HepG2 (cell line): ENCODE data around the gene BCLAF1. TPM values are rescaled to one million over a fixed set of nuclear protein-coding genes. Genes with fewer than 3 reads are reported as not detected.

Experiments used
- AGO2 ChIP-seq: fragments of 200-400 bp; formaldehyde crosslinking; optimal IDR thresholded peaks from 2 replicates; pipeline ENCODE3; 2017; ENCODE audit warnings: mild to moderate bottlenecking, low read depth, low read length, moderate library complexity
- ELF1 ChIP-seq: sonication (generic); formaldehyde crosslinking; IDR thresholded peaks from 2 replicates; pipeline ENCODE4 v1.4.0; 2020; ENCODE audit warnings: missing genetic modification reagents
- FIP1L1 ChIP-seq: fragments of 200-400 bp; formaldehyde crosslinking; IDR thresholded peaks from 2 replicates; pipeline ENCODE4 v1.6.1; 2018; ENCODE audit warnings: low read depth, mild to moderate bottlenecking, low read length, moderate library complexity, borderline replicate concordance; ENCODE audit not compliant: insufficient read depth
- NRL ChIP-seq: sonication (generic); formaldehyde crosslinking; IDR thresholded peaks from 2 replicates; pipeline ENCODE4 v1.5.0; 2020; ENCODE audit warnings: missing genetic modification reagents, mild to moderate bottlenecking, moderate library complexity, borderline replicate concordance
- PLRG1 ChIP-seq: fragments of 450-650 bp; conservative IDR thresholded peaks from 2 replicates; pipeline ENCODE4 v1.6.1; 2016
- SMARCC2 ChIP-seq: fragments of 450-650 bp; IDR thresholded peaks from 2 replicates; pipeline ENCODE4 v1.6.1; 2017; ENCODE audit warnings: antibody characterized with exemption, mild to moderate bottlenecking
- SSRP1 ChIP-seq: IDR thresholded peaks from 2 replicates; pipeline ENCODE4 v1.6.1; 2016; ENCODE audit warnings: control low read depth
- TCF7 ChIP-seq: sonication (generic); IDR thresholded peaks from 2 replicates; pipeline ENCODE4 v1.6.1; 2016; ENCODE audit warnings: antibody characterized with exemption, low read depth
- ZNF543 ChIP-seq: sonication (generic); formaldehyde crosslinking; IDR thresholded peaks from 2 replicates; pipeline ENCODE4 v1.4.0; 2020; ENCODE audit warnings: mild to moderate bottlenecking, missing genetic modification reagents
- polyA plus RNA-seq, 8 experiments: library from polyadenylated mRNA; depleted of rRNA in 3 of 8; stranded (reverse) in 7 of 8; unstranded in 1 of 8; fragments of >200 nt; fragmentation: Illumina TruSeq in 4 of 8; extraction: Trizol in 4 of 8; gene quantifications; 2 replicates each; pipeline versions ENCODE4 v1.2.1 to v1.2.3, GENCODE V29; 2011 to 2016; ENCODE audit warnings: low read depth in 4 of 8, missing spikeins in 1 of 8, mixed read lengths in 1 of 8; ENCODE audit not compliant: insufficient read depth in 1 of 8
- total RNA-seq, 5 experiments: library from RNA; depleted of rRNA; stranded (reverse); fragments of >200 nt; fragmentation: Illumina TruSeq; extraction: Trizol; gene quantifications; 2 replicates each; pipeline ENCODE4 v1.2.3, GENCODE V29; 2016; ENCODE audit warnings: low read depth in 1 of 5
- TF ChIP-seq, protein P1 (sequence below): sonication (generic); formaldehyde crosslinking; IDR thresholded peaks from 2 replicates; pipeline ENCODE4 v1.5.1; 2020; ENCODE audit warnings: mild to moderate bottlenecking, missing genetic modification reagents, borderline replicate concordance
- TF ChIP-seq, protein P2 (sequence below): sonication (generic); formaldehyde crosslinking; IDR thresholded peaks from 2 replicates; pipeline ENCODE4 v1.4.0; 2020; ENCODE audit warnings: missing genetic modification reagents, mild to moderate bottlenecking, borderline replicate concordance
- TF ChIP-seq, protein P3 (sequence below): sonication (generic); formaldehyde crosslinking; IDR thresholded peaks from 2 replicates; pipeline ENCODE4 v1.4.0; 2020; ENCODE audit warnings: mild to moderate bottlenecking, missing genetic modification reagents, borderline replicate concordance
- TF ChIP-seq, protein P4 (sequence below): sonication (generic); formaldehyde crosslinking; conservative IDR thresholded peaks from 2 replicates; pipeline ENCODE4 v1.4.0; 2020; ENCODE audit warnings: missing genetic modification reagents
- TF ChIP-seq, protein P5 (sequence below): sonication (generic); formaldehyde crosslinking; IDR thresholded peaks from 2 replicates; pipeline ENCODE4 v1.4.0; 2020; ENCODE audit warnings: mild to moderate bottlenecking, missing genetic modification reagents
- TF ChIP-seq, protein P6 (sequence below): sonication (generic); formaldehyde crosslinking; conservative IDR thresholded peaks from 2 replicates; pipeline ENCODE4 v1.4.0; 2020; ENCODE audit warnings: mild to moderate bottlenecking, missing genetic modification reagents, moderate library complexity

Gene BCLAF1
- total and polyA plus RNA-seq, 2 of the 13 experiments (the other 11 are each of a cell fraction or from before 2014, with no cell fraction given), result 55.3 to 292 TPM

DNA sequence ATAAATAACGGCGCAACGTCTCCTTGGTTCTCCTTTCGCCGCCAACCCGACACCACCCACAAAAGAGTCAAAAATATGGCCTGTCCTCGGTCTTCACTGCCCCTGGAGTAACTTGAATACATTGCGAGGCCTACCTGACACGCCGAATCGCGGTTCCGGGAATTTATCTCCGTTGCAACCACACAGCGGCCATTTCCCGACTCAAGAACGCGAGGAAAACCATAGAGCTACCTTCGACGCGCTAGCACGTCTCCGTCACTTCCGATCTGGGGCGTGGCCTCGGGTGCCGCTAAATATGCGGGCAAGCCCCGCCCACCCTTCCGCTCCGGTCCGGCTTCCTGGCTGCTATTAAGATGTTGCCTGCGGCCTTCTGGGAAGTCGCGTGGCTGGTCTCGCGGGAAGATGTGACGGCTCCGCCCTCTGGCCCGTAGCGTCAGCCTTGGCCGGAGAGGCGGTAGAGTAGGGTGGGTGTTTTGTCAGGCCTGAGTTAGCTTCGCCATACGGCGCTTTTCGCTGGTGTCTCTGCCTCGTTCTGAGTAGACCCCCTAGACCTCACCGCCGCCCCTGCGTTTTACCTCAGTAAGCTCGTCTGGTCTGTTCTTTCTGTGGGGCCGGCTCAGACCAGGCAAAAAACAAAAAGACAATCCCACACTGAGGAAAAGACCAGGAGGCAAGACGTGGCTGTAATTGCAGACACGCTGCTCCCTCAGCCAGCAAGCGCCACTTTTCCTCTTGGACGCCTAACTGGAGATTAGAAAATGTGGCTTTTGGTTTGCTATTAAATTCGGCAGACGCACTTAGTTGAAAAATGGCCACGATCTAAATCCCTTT lies at the start of gene BCLAF1 (continued):
- no peak for TF ChIP-seq PLRG1
- no peak for TF ChIP-seq SMARCC2
- TF ChIP-seq ELF1, result peak; percentile 97
- TF ChIP-seq, protein P1, sequence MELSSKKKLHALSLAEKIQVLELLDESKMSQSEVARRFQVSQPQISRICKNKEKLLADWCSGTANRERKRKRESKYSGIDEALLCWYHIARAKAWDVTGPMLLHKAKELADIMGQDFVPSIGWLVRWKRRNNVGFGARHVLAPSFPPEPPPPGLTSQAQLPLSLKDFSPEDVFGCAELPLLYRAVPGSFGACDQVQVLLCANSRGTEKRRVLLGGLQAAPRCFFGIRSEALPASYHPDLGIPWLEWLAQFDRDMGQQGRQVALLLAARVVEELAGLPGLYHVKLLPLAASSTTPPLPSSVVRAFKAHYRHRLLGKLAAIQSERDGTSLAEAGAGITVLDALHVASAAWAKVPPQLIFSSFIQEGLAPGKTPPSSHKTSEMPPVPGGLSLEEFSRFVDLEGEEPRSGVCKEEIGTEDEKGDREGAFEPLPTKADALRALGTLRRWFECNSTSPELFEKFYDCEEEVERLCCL (CRISPR knock-in tag), result 0 out of 2 replicates have a peak, but pooled peaks have one; percentile 74
- TF ChIP-seq, protein P2, sequence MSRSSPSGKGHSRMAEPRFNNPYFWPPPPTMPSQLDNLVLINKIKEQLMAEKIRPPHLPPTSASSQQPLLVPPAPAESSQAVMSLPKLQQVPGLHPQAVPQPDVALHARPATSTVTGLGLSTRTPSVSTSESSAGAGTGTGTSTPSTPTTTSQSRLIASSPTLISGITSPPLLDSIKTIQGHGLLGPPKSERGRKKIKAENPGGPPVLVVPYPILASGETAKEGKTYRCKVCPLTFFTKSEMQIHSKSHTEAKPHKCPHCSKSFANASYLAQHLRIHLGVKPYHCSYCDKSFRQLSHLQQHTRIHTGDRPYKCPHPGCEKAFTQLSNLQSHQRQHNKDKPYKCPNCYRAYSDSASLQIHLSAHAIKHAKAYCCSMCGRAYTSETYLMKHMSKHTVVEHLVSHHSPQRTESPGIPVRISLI (CRISPR knock-in tag), result no peak; the same call in 1 of the 2 replicates
- no peak for TF ChIP-seq TCF7
- TF ChIP-seq, protein P3, sequence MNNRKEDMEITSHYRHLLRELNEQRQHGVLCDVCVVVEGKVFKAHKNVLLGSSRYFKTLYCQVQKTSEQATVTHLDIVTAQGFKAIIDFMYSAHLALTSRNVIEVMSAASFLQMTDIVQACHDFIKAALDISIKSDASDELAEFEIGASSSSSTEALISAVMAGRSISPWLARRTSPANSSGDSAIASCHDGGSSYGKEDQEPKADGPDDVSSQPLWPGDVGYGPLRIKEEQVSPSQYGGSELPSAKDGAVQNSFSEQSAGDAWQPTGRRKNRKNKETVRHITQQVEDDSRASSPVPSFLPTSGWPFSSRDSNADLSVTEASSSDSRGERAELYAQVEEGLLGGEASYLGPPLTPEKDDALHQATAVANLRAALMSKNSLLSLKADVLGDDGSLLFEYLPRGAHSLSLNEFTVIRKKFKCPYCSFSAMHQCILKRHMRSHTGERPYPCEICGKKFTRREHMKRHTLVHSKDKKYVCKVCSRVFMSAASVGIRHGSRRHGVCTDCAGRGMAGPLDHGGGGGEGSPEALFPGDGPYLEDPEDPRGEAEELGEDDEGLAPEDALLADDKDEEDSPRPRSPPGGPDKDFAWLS (CRISPR knock-in tag), result no peak
- TF ChIP-seq, protein P4, sequence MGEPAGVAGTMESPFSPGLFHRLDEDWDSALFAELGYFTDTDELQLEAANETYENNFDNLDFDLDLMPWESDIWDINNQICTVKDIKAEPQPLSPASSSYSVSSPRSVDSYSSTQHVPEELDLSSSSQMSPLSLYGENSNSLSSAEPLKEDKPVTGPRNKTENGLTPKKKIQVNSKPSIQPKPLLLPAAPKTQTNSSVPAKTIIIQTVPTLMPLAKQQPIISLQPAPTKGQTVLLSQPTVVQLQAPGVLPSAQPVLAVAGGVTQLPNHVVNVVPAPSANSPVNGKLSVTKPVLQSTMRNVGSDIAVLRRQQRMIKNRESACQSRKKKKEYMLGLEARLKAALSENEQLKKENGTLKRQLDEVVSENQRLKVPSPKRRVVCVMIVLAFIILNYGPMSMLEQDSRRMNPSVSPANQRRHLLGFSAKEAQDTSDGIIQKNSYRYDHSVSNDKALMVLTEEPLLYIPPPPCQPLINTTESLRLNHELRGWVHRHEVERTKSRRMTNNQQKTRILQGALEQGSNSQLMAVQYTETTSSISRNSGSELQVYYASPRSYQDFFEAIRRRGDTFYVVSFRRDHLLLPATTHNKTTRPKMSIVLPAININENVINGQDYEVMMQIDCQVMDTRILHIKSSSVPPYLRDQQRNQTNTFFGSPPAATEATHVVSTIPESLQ, result no peak; the same call in 1 of the 2 replicates
- peak; percentile 78 for TF ChIP-seq AGO2
- peak; percentile 91 for TF ChIP-seq NRL
- TF ChIP-seq, protein P5, sequence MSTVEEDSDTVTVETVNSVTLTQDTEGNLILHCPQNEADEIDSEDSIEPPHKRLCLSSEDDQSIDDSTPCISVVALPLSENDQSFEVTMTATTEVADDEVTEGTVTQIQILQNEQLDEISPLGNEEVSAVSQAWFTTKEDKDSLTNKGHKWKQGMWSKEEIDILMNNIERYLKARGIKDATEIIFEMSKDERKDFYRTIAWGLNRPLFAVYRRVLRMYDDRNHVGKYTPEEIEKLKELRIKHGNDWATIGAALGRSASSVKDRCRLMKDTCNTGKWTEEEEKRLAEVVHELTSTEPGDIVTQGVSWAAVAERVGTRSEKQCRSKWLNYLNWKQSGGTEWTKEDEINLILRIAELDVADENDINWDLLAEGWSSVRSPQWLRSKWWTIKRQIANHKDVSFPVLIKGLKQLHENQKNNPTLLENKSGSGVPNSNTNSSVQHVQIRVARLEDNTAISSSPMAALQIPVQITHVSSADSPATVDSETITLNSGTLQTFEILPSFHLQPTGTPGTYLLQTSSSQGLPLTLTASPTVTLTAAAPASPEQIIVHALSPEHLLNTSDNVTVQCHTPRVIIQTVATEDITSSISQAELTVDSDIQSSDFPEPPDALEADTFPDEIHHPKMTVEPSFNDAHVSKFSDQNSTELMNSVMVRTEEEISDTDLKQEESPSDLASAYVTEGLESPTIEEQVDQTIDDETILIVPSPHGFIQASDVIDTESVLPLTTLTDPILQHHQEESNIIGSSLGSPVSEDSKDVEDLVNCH, result 0 out of 2 replicates have a peak, but pooled peaks have one; percentile 20
- TF ChIP-seq, protein P6, sequence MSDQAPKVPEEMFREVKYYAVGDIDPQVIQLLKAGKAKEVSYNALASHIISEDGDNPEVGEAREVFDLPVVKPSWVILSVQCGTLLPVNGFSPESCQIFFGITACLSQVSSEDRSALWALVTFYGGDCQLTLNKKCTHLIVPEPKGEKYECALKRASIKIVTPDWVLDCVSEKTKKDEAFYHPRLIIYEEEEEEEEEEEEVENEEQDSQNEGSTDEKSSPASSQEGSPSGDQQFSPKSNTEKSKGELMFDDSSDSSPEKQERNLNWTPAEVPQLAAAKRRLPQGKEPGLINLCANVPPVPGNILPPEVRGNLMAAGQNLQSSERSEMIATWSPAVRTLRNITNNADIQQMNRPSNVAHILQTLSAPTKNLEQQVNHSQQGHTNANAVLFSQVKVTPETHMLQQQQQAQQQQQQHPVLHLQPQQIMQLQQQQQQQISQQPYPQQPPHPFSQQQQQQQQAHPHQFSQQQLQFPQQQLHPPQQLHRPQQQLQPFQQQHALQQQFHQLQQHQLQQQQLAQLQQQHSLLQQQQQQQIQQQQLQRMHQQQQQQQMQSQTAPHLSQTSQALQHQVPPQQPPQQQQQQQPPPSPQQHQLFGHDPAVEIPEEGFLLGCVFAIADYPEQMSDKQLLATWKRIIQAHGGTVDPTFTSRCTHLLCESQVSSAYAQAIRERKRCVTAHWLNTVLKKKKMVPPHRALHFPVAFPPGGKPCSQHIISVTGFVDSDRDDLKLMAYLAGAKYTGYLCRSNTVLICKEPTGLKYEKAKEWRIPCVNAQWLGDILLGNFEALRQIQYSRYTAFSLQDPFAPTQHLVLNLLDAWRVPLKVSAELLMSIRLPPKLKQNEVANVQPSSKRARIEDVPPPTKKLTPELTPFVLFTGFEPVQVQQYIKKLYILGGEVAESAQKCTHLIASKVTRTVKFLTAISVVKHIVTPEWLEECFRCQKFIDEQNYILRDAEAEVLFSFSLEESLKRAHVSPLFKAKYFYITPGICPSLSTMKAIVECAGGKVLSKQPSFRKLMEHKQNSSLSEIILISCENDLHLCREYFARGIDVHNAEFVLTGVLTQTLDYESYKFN (CRISPR knock-in tag), result peak; percentile 52
- peak; percentile 12; the same call in 1 of the 2 replicates for TF ChIP-seq SSRP1 (CRISPR knock-in tag)
- peak; percentile 0; the same call in 1 of the 2 replicates for TF ChIP-seq FIP1L1
- TF ChIP-seq ZNF543 (CRISPR knock-in tag), result peak; percentile 71
